Endothelial cell of umbilical vein (primary cell): Measurements from ENCODE around the gene MEPE. TPM values are rescaled to one million over a fixed set of nuclear protein-coding genes. Genes with fewer than 3 reads are reported as not detected.

Experiments
- BruUV-seq: library from RNA; stranded (reverse); fragments of 400-500 nt; replicated peaks from 2 replicates; lab custom pipeline; 2021; lab: Mats Ljungman, UMichigan
- CTCF ChIA-PET: fragments of 300-600, 350-600 bp; sonication (Branson Sonifier 250); formaldehyde crosslinking; loops from one replicate; lab custom pipeline; 2021; ENCODE audit warnings: antibody characterized with exemption, inconsistent platforms; lab: Charles Lee
- POLR2A ChIA-PET: fragments of 300-600, 350-600 bp; sonication (Branson Sonifier 250); formaldehyde crosslinking; loops from one replicate; lab custom pipeline; 2021; ENCODE audit warnings: antibody characterized with exemption, inconsistent platforms; lab: Charles Lee
- DNase-seq: peaks from one replicate; pipeline ENCODE4 v3.0.0-alpha.2; 2011; ENCODE audit warnings: low read depth, low spot score
- FAIRE-seq: peaks from 2 replicates; lab custom pipeline; 2011; peaks lifted over from hg19 to GRCh38; lab: Jason Lieb, UNC
- H2AFZ ChIP-seq: 2 replicates; pipeline ENCODE4 v1.6.0; 2012; ENCODE audit warnings: low read depth, low read length, control low read depth, inconsistent platforms
- H3K27ac ChIP-seq: 2 replicates; pipeline ENCODE4 v1.5.1; 2011; ENCODE audit warnings: low read depth, mild to moderate bottlenecking, control low read depth, low read length, moderate library complexity; ENCODE audit not compliant: insufficient read depth
- H3K27me3 ChIP-seq, 2 experiments: 2 replicates each; pipeline versions ENCODE4 v1.6.0 to v1.6.1; 2011; ENCODE audit warnings: low read length in 2 of 2, mixed read lengths in 1 of 2; ENCODE audit not compliant: control insufficient read depth in 2 of 2, insufficient read depth in 2 of 2
- H3K36me3 ChIP-seq, 2 experiments: 2 replicates in 1 of 2; 3 replicates in 1 of 2; pipeline ENCODE4 v1.5.1; 2011; ENCODE audit warnings: low read length in 2 of 2, mild to moderate bottlenecking in 1 of 2, moderate library complexity in 1 of 2; ENCODE audit not compliant: control insufficient read depth in 2 of 2, insufficient read depth in 2 of 2; ENCODE audit errors: extremely low read depth in 1 of 2
- H3K4me1 ChIP-seq: 3 replicates; pipeline ENCODE4 v1.5.1; 2011; ENCODE audit warnings: mild to moderate bottlenecking, low read length; ENCODE audit not compliant: control insufficient read depth, insufficient read depth; ENCODE audit errors: extremely low read depth
- H3K4me2 ChIP-seq: 2 replicates; pipeline ENCODE4 v1.6.1; 2011; ENCODE audit warnings: low read length, control low read depth, mixed read lengths; ENCODE audit not compliant: insufficient read depth
- H3K4me3 ChIP-seq, 3 experiments: fragments of 200-600 bp in 1 of 3; sonication (generic), shearing (Covaris generic) in 1 of 3; replicated peaks in 1 of 3; 2 replicates each; pipeline ENCODE4 v1.5.1; 2011 to 2016; ENCODE audit warnings: control low read depth in 3 of 3, low read length in 3 of 3, mild to moderate bottlenecking in 2 of 3, inconsistent platforms in 1 of 3, low read depth in 1 of 3, moderate library complexity in 1 of 3; ENCODE audit not compliant: insufficient read depth in 1 of 3
- H3K79me2 ChIP-seq: 2 replicates; pipeline ENCODE4 v1.6.0; 2012; ENCODE audit warnings: low read length, inconsistent platforms; ENCODE audit not compliant: control insufficient read depth, insufficient read depth
- H3K9ac ChIP-seq: replicated peaks from 2 replicates; pipeline ENCODE3; 2011; ENCODE audit warnings: low read length, control low read depth; ENCODE audit not compliant: insufficient read depth; ENCODE audit errors: extremely low read depth
- H3K9me1 ChIP-seq: replicated peaks from 3 replicates; pipeline ENCODE4 v1.6.0; 2011; ENCODE audit warnings: mild to moderate bottlenecking, low read length; ENCODE audit not compliant: control insufficient read depth, insufficient read depth; ENCODE audit errors: extremely low read depth
- H3K9me3 ChIP-seq: replicated peaks from 2 replicates; pipeline ENCODE4 v1.5.1; 2012; ENCODE audit warnings: low read length, inconsistent platforms; ENCODE audit not compliant: control insufficient read depth, insufficient read depth
- H4K20me1 ChIP-seq: replicated peaks from 2 replicates; pipeline ENCODE3; 2011; ENCODE audit warnings: mild to moderate bottlenecking, low read length; ENCODE audit not compliant: control insufficient read depth, insufficient read depth; ENCODE audit errors: extremely low read depth
- CTCF ChIP-seq, 2 donors: IDR thresholded peaks; 1 replicate in 1 of 2; 2 replicates in 1 of 2; pipeline ENCODE4 v1.5.1; 2011; ENCODE audit warnings: low read length in 2 of 2, mild to moderate bottlenecking in 2 of 2, moderate library complexity in 2 of 2, control low read depth in 1 of 2, inconsistent platforms in 1 of 2, low read depth in 1 of 2; ENCODE audit not compliant: insufficient read depth in 1 of 2; ENCODE audit errors: extremely low read depth in 1 of 2
- EZH2 ChIP-seq: IDR thresholded peaks from 2 replicates; pipeline ENCODE4 v1.6.1; 2012; ENCODE audit warnings: borderline replicate concordance, low read depth, mild to moderate bottlenecking, moderate library complexity, low read length, inconsistent platforms; ENCODE audit not compliant: severe bottlenecking
- FOS ChIP-seq: IDR thresholded peaks from 2 replicates; pipeline ENCODE4 v1.6.1; 2011; ENCODE audit warnings: mild to moderate bottlenecking, low read length, moderate library complexity, borderline replicate concordance; ENCODE audit not compliant: insufficient read depth
- GATA2 ChIP-seq: IDR thresholded peaks from 2 replicates; pipeline ENCODE4 v1.7.0; 2011; ENCODE audit warnings: low read depth, mild to moderate bottlenecking, moderate library complexity, mixed read lengths, low read length; ENCODE audit not compliant: insufficient read length, insufficient read depth
- JUN ChIP-seq: IDR thresholded peaks from 2 replicates; pipeline ENCODE4 v1.6.1; 2011; ENCODE audit warnings: borderline replicate concordance, low read depth; ENCODE audit not compliant: insufficient read length, insufficient read depth
- MYC ChIP-seq: IDR thresholded peaks from one replicate; pipeline ENCODE4 v1.6.1; 2011; ENCODE audit warnings: mild to moderate bottlenecking, low read depth, low read length
- POLR2A ChIP-seq: IDR thresholded peaks from 2 replicates; pipeline ENCODE4 v1.6.1; 2012; ENCODE audit warnings: low read depth, mild to moderate bottlenecking, control low read depth, low read length
- POLR2AphosphoS5 ChIP-seq: IDR thresholded peaks from 2 replicates; pipeline ENCODE4 v1.6.1; 2012; ENCODE audit warnings: low read depth, mild to moderate bottlenecking, control low read depth, low read length, moderate library complexity; ENCODE audit not compliant: insufficient read depth
- dilution Hi-C: fragments of 300-500 bp; cut with MboI; formaldehyde crosslinking; loops from one replicate; pipeline ENCODE4 v1.15.0; 2019; ENCODE audit warnings: low sequenced_read_pairs; ENCODE audit not compliant: extremely low pct_ligation_motif_present
- intact Hi-C: fragments of 100-400 bp; cut with micrococcal nuclease; formaldehyde crosslinking; loops from one replicate; pipeline ENCODE4 v1.10.0; 2022
- polyA plus RNA-seq, 4 experiments: library from polyadenylated mRNA; depleted of rRNA in 3 of 4; stranded (reverse) in 3 of 4; unstranded in 1 of 4; fragments of >200 nt; gene quantifications; 2 replicates each; pipeline versions ENCODE4 v1.2.1 to v1.2.3, GENCODE V29; 2011 to 2012; ENCODE audit warnings: missing spikeins in 1 of 4
- total RNA-seq: library from RNA; stranded (reverse); gene quantifications from 2 replicates; pipeline ENCODE4 v1.2.3, GENCODE V29; 2021
- TF ChIP-seq, protein P1 (sequence below): IDR thresholded peaks from 2 replicates; pipeline ENCODE4 v1.6.1; 2011; ENCODE audit not compliant: insufficient read depth, insufficient read length

The MEPE gene
- total and polyA plus RNA-seq, 2 donors (not counting 3 experiments of a cell fraction or from before 2014, with no cell fraction given), result not detected

GRCh38 chr4:87856816-87857215 lies 24.0 kb downstream of the MEPE start:
- H3K9ac ChIP-seq, result no peak overlapping the region
- DNase-seq, result no peak
- no peaks in the 10 kb centered on the region for H3K4me1 ChIP-seq
- intact Hi-C loops (loop anchor here (10.0 kb wide), 1 partner anchor 658 kb away; no protein-coding TSS in a partner anchor), dilution Hi-C loops (no loop called here)
- peaks cover 0 to 2% of the 10 kb centered on the region in 2 experiments for H3K27me3 ChIP-seq
- ChIA-PET CTCF (interaction anchor here (0.9 to 12.0 kb wide), 4 partner anchors 31 to 355 kb away, joined by 3 to 412 read pairs (median 6); partner anchors contain the start of gene SPP1), POLR2A (no interaction called here)
- H3K27ac ChIP-seq, result no peak overlapping the region
- no TSS peak for BruUV-seq
- H3K9me3 ChIP-seq, result no peaks in the 10 kb centered on the region
- no peaks in the 10 kb centered on the region for H3K9me1 ChIP-seq
- H3K4me2 ChIP-seq, result no peak overlapping the region
- FAIRE-seq, result peak; percentile 8
- H3K4me3 ChIP-seq, result no peak overlapping the region
- no peaks in the 10 kb centered on the region for H3K79me2 ChIP-seq
- no peaks in the 10 kb centered on the region for H3K36me3 ChIP-seq
- no peak overlapping the region for H2AFZ ChIP-seq
- H4K20me1 ChIP-seq, result no peaks in the 10 kb centered on the region
- no peak for TF ChIP-seq FOS
- TF ChIP-seq POLR2A, result no peak
- no peak for TF ChIP-seq MYC
- TF ChIP-seq JUN, result no peak
- TF ChIP-seq POLR2AphosphoS5, result no peak
- TF ChIP-seq CTCF (IDR thresholded peaks at IDR 0.05; ENCODE audit: extremely low read depth in 1 of 2, insufficient read depth in 1 of 2, low read depth in 1 of 2, low read length in 2 of 2), result no peak
- no peak for TF ChIP-seq EZH2
- TF ChIP-seq GATA2, result no peak
- TF ChIP-seq, protein P1, sequence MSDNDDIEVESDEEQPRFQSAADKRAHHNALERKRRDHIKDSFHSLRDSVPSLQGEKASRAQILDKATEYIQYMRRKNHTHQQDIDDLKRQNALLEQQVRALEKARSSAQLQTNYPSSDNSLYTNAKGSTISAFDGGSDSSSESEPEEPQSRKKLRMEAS, result no peak
